GM21717 (cell line): ENCODE data around the gene SIRPA.
"Not testable (repeated sequence)": the region's sequence is repeated elsewhere in the genome, so short reads cannot be mapped to it uniquely, and the experiment has no call there.

Experiments used
- ATAC-seq: cut with Tn5 transposase; IDR thresholded peaks from one replicate; pipeline ENCODE4 v1.9.1; 2021; ENCODE audit warnings: mild to moderate bottlenecking, moderate library complexity; ENCODE audit not compliant: unreplicated experiment

SIRPA gene

GRCh38 chr20:1905693-1906092, 10.5 kb downstream of the SIRPA start:
- no peak for ATAC-seq

DNA sequence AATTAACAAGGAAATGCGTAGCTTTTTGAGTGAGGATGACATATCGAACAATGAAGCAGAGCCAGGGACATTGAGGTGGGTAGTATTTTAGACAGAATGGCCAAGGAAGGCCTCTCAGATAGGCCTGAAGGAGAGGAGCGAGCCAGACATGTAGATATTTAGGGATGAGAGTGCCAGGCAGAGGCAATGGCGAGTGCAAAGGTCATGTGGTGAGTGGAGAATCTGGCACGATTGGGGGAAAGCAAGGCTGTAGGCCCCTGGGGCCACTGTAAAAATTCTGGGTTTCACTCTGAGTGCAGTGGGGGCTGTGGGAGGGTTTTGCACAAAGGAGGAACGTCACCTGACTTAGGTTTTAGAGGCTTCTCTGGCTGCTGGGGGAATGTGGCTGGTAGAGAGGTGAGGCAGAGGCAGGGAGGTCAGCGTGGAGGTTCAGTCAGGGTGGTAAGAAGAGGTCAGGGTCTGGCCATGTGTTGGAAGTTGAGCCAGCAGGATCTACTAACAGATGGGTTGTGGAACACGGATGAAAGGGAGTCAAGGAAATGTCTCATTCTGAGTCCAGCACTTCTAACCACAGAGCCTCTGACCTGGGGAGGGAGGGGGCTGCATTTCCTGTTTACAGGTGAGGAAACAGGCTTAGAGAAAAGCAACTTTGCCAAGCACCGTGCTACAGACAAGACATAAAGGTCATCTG, 11.3 kb downstream of the SIRPA start:
- no peak for ATAC-seq

DNA sequence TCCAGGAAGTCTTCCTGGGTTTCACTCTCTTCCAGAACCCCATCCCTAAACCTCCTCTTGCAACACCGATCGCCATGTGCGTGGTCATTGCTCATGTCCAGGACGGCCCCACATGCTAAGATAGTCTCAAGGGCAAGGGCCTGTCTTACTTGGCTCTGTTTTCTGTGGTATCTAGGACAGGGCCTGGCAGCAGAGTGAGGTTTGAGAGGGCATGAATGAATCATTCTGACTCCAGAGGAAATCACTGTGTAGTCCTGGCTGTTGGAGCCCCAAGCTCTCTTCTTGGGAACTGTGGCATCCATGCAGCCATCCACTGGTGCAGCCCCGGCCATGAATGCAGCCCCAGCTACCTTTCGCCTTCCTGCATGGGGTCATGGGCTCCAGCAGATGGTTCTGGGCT, 12.4 kb downstream of the SIRPA start:
- no peak for ATAC-seq

- ATAC-seq, result no peak
These were observed 13.0 kb downstream of the SIRPA start for GRCh38 chr20:1908191-1908590.

DNA sequence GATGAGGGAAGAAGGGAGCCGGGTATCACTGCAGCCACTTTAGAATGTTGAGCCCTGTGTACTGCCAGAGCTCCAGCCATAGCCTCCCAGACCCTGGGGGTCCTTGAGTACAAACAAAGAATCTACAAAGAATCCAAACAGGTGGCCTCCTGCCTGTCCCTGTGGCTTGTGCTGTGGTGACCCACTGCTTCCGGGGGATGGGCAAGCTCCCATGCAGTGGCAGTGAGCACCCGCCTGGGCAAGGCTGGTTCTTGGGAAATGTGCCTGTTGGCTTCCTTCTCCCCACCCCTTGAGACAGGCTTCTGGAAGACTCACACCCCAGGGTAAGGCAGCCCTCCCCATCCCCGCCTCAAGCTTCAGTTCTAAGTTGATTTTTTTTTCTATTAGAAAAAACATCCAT, 13.9 kb downstream of the SIRPA start:
- ATAC-seq, result no peak

GRCh38 chr20:1911536-1911935, 16.3 kb downstream of the SIRPA start:
- no peak for ATAC-seq

- no peak for ATAC-seq
These were observed 16.8 kb downstream of the SIRPA start for GRCh38 chr20:1912053-1912452.

DNA sequence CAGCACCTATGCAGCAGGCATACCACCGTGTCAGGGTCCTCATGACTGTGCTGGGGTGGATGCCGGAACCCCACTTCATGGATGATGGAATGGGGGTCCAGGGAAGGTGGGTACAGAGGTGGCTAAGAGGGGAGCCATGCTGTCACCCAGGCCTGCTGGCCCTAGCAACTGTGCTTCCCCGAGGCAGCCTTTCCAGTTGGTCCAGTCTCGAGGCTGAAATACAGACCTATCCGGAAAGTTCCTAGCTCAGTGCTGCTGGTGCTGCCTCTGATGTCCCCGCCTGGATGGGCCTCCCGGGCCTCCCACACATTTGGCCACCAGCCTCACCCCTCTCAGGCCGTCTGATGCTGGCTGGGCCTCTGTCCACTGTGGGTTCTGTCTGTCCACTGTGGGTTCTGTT, 17.4 kb downstream of the SIRPA start:
- ATAC-seq, result no peak

DNA sequence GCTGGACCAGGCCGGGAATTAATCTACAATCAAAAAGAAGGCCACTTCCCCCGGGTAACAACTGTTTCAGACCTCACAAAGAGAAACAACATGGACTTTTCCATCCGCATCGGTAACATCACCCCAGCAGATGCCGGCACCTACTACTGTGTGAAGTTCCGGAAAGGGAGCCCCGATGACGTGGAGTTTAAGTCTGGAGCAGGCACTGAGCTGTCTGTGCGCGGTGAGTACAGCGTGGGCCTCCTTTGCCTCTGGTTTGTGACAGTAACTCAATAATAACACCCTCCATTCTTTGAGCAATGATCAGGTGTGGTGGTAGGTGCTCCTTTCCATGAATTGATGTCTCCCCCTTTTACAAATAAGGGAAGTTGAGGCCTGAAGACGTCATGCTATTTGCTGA, 20.0 kb downstream of the SIRPA start:
- ATAC-seq, result not testable (repeated sequence)

GRCh38 chr20:1915725-1916124, 20.5 kb downstream of the SIRPA start:
- ATAC-seq, result no peak

GRCh38 chr20:1917786-1918185, 22.6 kb downstream of the SIRPA start:
- ATAC-seq, result no peak

- no peak for ATAC-seq
These were observed 23.4 kb downstream of the SIRPA start for GRCh38 chr20:1918491-1919165.

GRCh38 chr20:1920252-1920651, 25.0 kb downstream of the SIRPA start:
- ATAC-seq, result no peak

GRCh38 chr20:1920826-1921225, 25.6 kb downstream of the SIRPA start:
- no peak for ATAC-seq

- not testable (repeated sequence) for ATAC-seq
These were observed 26.8 kb downstream of the SIRPA start for GRCh38 chr20:1921985-1922384.

DNA sequence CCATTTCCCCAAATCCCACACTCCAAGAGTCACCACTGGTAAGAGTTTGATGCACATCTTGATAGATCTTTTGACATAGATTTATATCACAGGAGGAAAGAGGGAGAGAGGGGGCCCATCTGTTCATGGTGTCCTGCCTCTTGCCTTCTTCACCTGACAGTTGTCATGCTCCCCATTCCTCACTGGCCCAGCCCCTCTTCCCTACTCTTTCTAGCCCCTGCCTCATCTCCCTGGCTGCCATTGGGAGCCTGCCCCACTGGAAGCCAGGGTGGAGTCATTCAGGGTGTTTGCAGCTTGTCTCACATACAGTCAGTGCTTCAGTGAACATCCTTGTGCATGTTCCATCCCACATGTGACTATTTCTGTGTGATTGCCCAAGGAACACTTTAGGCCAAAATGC, 27.6 kb downstream of the SIRPA start:
- no peak for ATAC-seq

- no peak for ATAC-seq
These were observed 30.0 kb downstream of the SIRPA start for GRCh38 chr20:1924910-1925861.

GRCh38 chr20:1926237-1926636, 31.0 kb downstream of the SIRPA start:
- no peak for ATAC-seq

- no peak for ATAC-seq
These were observed 32.0 kb downstream of the SIRPA start for GRCh38 chr20:1927217-1927616.

- ATAC-seq, result no peak
These were observed 32.9 kb downstream of the SIRPA start for GRCh38 chr20:1928154-1928553.

DNA sequence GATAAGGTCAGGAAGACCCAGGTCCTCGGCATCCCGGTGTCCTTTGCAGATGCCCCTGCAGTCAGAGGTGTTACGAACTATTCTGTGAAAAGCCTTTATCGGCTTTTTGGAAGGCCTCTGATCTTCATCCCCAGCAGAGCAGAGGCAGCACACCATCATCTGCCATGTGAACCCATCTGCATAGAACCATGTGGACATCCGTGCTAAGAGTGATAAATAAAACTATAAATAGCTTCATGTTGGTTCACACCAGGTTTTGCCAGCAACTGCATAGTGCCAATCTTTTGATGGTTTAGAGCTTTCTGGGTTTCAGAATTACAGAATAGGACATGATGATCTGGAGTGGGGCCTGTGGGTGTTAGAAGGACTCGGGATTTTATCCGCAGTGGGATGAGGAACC, 33.6 kb downstream of the SIRPA start:
- ATAC-seq, result no peak

DNA sequence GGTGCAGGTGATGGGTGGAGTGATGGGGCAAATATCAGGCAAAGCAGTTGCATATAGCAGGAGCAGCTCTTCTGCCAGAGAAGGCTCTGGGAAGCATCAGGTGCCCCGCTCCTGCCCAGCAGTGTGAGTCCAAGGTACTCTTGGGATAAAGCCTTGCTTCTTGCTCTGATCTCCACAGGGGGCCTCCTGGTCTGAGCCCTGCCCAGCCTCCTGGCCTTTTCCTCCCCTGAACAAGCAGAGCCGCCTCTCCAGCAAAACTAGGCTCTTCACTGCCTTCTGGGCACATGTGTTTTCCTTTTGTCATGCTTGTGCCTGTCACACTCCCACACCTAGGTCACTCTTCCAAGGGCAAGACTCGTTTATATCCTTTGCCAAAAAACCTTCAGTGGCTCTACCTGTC, 34.3 kb downstream of the SIRPA start:
- ATAC-seq, result no peak
